HG02798 (cell line): ENCODE results near the gene ZNF439.
"Not testable (repeated sequence)": the region's sequence is repeated elsewhere in the genome, so short reads cannot be mapped to it uniquely, and the experiment has no call there.

ENCODE experiments used
- ATAC-seq: cut with Tn5 transposase; IDR thresholded peaks from one replicate; pipeline ENCODE4 v1.9.1; 2021; ENCODE audit warnings: mild to moderate bottlenecking; ENCODE audit not compliant: unreplicated experiment, poor library complexity

ZNF439 gene

GRCh38 chr19:11867766-11868165 is 19.2 kb downstream of the ZNF439 start:
- ATAC-seq, result not testable (repeated sequence)

GRCh38 chr19:11868188-11868587 is 19.7 kb downstream of the ZNF439 start:
- ATAC-seq, result no peak

- no peak for ATAC-seq
These were observed 24.1 kb downstream of the ZNF439 start for GRCh38 chr19:11872624-11873023.

GRCh38 chr19:11873762-11874161 is 25.2 kb downstream of the ZNF439 start:
- ATAC-seq, result no peak

GRCh38 chr19:11879687-11880266 is 31.3 kb downstream of the ZNF439 start:
- ATAC-seq, result not testable (repeated sequence)

GRCh38 chr19:11880598-11880997 is 32.1 kb downstream of the ZNF439 start:
- ATAC-seq, result no peak

GRCh38 chr19:11881151-11881800 is 32.8 kb downstream of the ZNF439 start:
- ATAC-seq, result no peak

- ATAC-seq, result no peak
These were observed 34.1 kb downstream of the ZNF439 start for GRCh38 chr19:11882606-11883005.

- no peak for ATAC-seq
These were observed 38.7 kb downstream of the ZNF439 start for GRCh38 chr19:11887234-11887610.

- ATAC-seq, result peak; percentile 73
These were observed 39.3 kb downstream of the ZNF439 start, which contains the start of gene ZNF69 for GRCh38 chr19:11887611-11888531. Gene ZNF69 (plus strand): TSS chr19:11887782. CDS start chr19:11887924, 142 bp downstream.

- ATAC-seq, result not testable (repeated sequence)
These were observed 41.4 kb downstream of the ZNF439 start for GRCh38 chr19:11889901-11890300.

- no peak for ATAC-seq
These were observed 42.1 kb downstream of the ZNF439 start for GRCh38 chr19:11890634-11891033.

GRCh38 chr19:11894851-11895250 is 46.3 kb downstream of the ZNF439 start:
- ATAC-seq, result no peak

- no peak for ATAC-seq
These were observed 53.7 kb downstream of the ZNF439 start for GRCh38 chr19:11902228-11902627.

- ATAC-seq, result no peak
These were observed 57.4 kb downstream of the ZNF439 start for GRCh38 chr19:11905928-11906327.

- not testable (repeated sequence) for ATAC-seq
These were observed 63.4 kb downstream of the ZNF439 start for GRCh38 chr19:11911937-11912336.

GRCh38 chr19:11914417-11915051 is 66.0 kb downstream of the ZNF439 start:
- not testable (repeated sequence) for ATAC-seq
